Measurements from ENCODE around the gene IGF2BP2.

IGF2BP2 gene

GRCh38 chr3:185767002-185767688 is 57.7 kb downstream of the IGF2BP2 start:
- no peak for DNase-seq (ENCODE audit: low read depth in 2 of 2)

GRCh38 chr3:185766329-185767001 is 58.4 kb downstream of the IGF2BP2 start:
- DNase-seq (ENCODE audit: low read depth in 2 of 2): no peak

- no peak for DNase-seq (ENCODE audit: low read depth in 2 of 2)
Measured at GRCh38 chr3:185764980-185765370, 59.9 kb downstream of the IGF2BP2 start.

- DNase-seq (ENCODE audit: low read depth in 2 of 2): no peak
Measured at GRCh38 chr3:185764163-185764979, 60.5 kb downstream of the IGF2BP2 start.

GRCh38 chr3:185763347-185764005 is 61.4 kb downstream of the IGF2BP2 start:
- no peak for DNase-seq (ENCODE audit: low read depth in 2 of 2)

GRCh38 chr3:185760550-185760949 is 64.3 kb downstream of the IGF2BP2 start:
- DNase-seq (ENCODE audit: low read depth in 2 of 2): no peak

- DNase-seq (ENCODE audit: low read depth in 2 of 2): no peak
Measured at GRCh38 chr3:185760088-185760487, 64.8 kb downstream of the IGF2BP2 start.

GRCh38 chr3:185759512-185759911 is 65.3 kb downstream of the IGF2BP2 start:
- no peak for DNase-seq (ENCODE audit: low read depth in 2 of 2)

GRCh38 chr3:185758912-185759311 is 65.9 kb downstream of the IGF2BP2 start:
- DNase-seq (ENCODE audit: low read depth in 2 of 2): no peak

- no peak for DNase-seq (ENCODE audit: low read depth in 2 of 2)
Measured at GRCh38 chr3:185757176-185757575, 67.7 kb downstream of the IGF2BP2 start.

- no peak for DNase-seq (ENCODE audit: low read depth in 2 of 2)
Measured at GRCh38 chr3:185756477-185756876, 68.4 kb downstream of the IGF2BP2 start.

- DNase-seq (ENCODE audit: low read depth in 2 of 2): no peak
Measured at GRCh38 chr3:185754920-185755319, 69.9 kb downstream of the IGF2BP2 start.

GRCh38 chr3:185753354-185753753 is 71.5 kb downstream of the IGF2BP2 start:
- DNase-seq (ENCODE audit: low read depth in 2 of 2): no peak

- DNase-seq (ENCODE audit: low read depth in 2 of 2): no peak
Measured at GRCh38 chr3:185750702-185751101, 74.1 kb downstream of the IGF2BP2 start.

- DNase-seq (ENCODE audit: low read depth in 2 of 2): no peak
Measured at GRCh38 chr3:185750015-185750414, 74.8 kb downstream of the IGF2BP2 start.

- no peak for DNase-seq (ENCODE audit: low read depth in 2 of 2)
Measured at GRCh38 chr3:185746470-185746869, 78.4 kb downstream of the IGF2BP2 start.

- no peak for DNase-seq (ENCODE audit: low read depth in 2 of 2)
Measured at GRCh38 chr3:185744997-185745843, 79.6 kb downstream of the IGF2BP2 start.

GRCh38 chr3:185741586-185741985 is 83.3 kb downstream of the IGF2BP2 start:
- DNase-seq (ENCODE audit: low read depth in 2 of 2): no peak

- DNase-seq (ENCODE audit: low read depth in 2 of 2): no peak
Measured at GRCh38 chr3:185740133-185740532, 84.7 kb downstream of the IGF2BP2 start.

- DNase-seq (ENCODE audit: low read depth in 2 of 2): no peak
Measured at GRCh38 chr3:185739264-185739701, 85.6 kb downstream of the IGF2BP2 start.

Data from stimulated activated CD8-positive, alpha-beta memory T cell treated with anti-CD3 and anti-CD28 coated beads, Interleukin-2, amount 100 ng/mL, for 48 hours (primary cell).